LNCaP clone FGC (cell line): Measurements from ENCODE around the gene ABCA7.

Experiments used
- DNase-seq: peaks from one replicate; pipeline ENCODE4 v3.0.0-alpha.2; 2011; ENCODE audit warnings: low read depth
- H3K4me3 ChIP-seq: 2 replicates; pipeline ENCODE4 v1.5.1; 2011; ENCODE audit warnings: mild to moderate bottlenecking, low read depth, low read length, control low read depth
- TF ChIP-seq, protein P1 (sequence below): IDR thresholded peaks from 2 replicates; pipeline ENCODE4 v1.5.1; 2012; ENCODE audit warnings: mild to moderate bottlenecking; ENCODE audit not compliant: control insufficient read depth, insufficient read depth; ENCODE audit errors: extremely low read depth

ABCA7 gene

DNA sequence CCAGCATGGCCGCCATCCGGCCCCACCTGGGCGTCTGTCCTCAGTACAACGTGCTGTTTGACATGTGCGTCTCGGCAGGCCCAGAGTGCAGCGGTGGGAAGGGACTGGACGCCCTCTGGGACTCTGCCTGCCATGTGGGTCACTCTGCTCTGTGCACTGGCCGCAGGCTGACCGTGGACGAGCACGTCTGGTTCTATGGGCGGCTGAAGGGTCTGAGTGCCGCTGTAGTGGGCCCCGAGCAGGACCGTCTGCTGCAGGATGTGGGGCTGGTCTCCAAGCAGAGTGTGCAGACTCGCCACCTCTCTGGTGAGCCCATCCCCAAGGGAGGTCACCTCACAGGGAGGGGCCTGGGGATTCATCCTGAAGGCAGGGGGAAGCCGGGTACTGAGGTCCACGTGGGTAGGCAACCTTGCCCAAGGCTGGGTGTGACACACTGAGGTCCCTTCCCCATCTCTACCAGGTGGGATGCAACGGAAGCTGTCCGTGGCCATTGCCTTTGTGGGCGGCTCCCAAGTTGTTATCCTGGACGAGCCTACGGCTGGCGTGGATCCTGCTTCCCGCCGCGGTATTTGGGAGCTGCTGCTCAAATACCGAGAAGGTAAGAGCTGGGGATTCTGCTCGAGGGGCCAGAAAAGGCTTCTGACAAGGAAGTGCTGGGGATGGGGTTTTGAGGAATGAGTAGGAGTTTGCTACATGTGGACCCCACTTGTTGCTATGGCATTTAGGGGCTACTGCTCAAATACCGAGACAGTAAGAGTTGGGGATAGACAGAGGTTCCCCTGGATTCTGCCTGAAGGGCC is 11.3 kb downstream of the ABCA7 start:
- H3K4me3 ChIP-seq: no peak overlapping the region
- TF ChIP-seq, protein P1, sequence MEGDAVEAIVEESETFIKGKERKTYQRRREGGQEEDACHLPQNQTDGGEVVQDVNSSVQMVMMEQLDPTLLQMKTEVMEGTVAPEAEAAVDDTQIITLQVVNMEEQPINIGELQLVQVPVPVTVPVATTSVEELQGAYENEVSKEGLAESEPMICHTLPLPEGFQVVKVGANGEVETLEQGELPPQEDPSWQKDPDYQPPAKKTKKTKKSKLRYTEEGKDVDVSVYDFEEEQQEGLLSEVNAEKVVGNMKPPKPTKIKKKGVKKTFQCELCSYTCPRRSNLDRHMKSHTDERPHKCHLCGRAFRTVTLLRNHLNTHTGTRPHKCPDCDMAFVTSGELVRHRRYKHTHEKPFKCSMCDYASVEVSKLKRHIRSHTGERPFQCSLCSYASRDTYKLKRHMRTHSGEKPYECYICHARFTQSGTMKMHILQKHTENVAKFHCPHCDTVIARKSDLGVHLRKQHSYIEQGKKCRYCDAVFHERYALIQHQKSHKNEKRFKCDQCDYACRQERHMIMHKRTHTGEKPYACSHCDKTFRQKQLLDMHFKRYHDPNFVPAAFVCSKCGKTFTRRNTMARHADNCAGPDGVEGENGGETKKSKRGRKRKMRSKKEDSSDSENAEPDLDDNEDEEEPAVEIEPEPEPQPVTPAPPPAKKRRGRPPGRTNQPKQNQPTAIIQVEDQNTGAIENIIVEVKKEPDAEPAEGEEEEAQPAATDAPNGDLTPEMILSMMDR: no peak
- no peak for DNase-seq

DNA sequence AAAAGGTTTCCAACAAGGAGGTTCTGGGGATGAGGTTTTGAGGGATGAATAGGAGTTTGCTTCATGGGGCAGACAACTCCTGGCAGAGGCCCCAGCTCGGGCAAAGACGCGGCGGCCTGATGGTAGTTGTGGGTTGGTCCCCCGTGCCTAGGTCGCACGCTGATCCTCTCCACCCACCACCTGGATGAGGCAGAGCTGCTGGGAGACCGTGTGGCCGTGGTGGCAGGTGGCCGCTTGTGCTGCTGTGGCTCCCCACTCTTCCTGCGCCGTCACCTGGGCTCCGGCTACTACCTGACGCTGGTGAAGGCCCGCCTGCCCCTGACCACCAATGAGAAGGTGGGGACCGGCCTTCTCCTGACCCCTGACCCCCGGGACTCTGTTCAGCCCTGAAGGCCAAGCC is 11.9 kb downstream of the ABCA7 start:
- TF ChIP-seq, protein P1: no peak
- no peak overlapping the region for H3K4me3 ChIP-seq
- DNase-seq: no peak

DNA sequence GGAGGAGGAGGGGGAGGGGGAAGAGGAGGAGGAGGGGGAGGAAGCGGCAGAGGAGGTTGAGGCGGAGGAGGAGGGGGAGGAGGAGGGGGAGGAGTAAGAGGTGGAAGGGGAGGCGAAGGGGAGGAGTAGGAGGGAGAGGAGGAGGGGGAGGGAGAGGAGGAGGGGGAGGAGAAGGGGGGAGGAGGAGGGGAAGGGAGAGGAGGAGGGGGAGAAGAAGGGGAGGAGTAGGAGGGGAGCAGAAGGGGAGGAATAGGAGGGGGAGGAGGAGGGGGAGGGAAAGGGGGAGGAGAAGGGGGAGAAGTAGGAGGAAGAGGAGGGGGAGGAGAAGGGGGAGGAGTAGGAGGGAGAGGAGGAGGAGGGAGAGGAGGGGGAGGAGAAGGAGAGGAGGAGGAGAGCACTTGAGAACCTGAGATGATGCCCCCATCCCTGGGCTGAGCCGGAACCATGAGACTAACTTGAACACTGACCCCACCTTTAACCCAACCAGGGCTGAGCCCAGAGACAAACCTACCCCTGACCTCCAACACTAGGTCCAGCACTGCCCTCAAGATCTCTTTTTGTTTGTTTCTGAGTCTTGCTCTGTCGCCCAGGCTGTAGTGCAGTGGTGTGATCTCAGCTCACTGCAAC is 12.6 kb downstream of the ABCA7 start:
- TF ChIP-seq, protein P1: no peak
- no peak overlapping the region for H3K4me3 ChIP-seq
- no peak for DNase-seq

DNA sequence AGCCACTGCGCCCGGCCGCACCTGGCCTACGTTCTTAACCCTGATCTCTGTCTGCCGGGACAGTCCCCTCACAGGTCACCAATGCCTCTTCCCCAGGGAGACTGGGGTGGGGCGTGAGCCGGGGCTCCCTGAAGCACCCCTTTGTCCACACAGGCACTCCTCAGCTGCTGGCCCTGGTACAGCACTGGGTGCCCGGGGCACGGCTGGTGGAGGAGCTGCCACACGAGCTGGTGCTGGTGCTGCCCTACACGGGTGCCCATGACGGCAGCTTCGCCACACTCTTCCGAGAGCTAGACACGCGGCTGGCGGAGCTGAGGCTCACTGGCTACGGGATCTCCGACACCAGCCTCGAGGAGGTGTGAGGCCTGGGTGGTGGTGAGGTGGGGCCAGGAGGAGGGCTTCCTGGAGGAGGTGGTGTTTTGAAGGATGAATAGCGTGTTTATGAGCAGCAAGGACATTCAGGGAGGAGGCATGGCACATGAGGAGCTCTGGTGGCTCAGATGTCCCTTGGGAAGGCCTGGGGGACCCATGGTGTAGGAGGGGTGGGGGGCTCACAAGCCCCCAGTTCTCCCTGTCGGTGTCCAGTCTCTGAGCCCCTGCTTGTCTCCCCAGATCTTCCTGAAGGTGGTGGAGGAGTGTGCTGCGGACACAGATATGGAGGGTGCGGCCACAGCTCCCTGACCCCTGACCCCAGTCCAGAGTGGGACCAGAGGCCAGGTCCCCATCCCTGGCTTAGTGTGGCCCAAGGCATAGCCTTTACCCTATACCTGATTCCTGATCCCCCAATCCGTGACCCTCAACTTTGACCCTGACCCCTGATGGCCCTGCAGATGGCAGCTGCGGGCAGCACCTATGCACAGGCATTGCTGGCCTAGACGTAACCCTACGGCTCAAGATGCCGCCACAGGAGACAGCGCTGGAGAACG is 13.5 kb downstream of the ABCA7 start:
- no peak overlapping the region for H3K4me3 ChIP-seq
- DNase-seq: no peak
- TF ChIP-seq, protein P1: no peak

DNA sequence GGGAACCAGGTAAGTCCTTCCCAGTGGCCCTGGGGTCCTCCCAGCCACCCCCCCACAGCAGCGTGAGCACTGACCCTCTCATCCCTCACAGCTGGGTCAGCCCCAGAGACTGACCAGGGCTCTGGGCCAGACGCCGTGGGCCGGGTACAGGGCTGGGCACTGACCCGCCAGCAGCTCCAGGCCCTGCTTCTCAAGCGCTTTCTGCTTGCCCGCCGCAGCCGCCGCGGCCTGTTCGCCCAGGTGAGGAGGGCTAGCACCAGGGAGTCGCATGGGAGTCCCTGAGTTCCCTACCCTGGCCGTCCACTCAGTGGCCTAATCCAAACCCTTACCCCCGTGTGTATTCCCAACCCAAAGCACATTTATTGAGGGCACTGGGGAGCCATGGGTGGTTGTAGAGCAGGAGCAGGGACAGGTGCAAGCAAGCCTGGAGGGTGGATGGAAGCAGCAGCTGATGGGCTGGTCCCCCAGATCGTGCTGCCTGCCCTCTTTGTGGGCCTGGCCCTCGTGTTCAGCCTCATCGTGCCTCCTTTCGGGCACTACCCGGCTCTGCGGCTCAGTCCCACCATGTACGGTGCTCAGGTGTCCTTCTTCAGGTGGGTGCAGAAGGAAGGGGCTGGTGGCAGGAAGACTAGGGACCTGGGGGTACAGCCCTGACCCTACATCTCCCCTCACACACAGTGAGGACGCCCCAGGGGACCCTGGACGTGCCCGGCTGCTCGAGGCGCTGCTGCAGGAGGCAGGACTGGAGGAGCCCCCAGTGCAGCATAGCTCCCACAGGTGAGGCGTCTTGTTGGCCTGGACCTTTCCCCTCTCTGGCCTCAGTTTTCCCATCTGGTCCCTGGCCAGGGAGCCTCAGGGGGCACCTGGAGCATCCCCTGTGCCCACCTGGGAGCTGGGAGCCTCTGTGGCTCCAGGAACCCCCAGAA is 14.5 kb downstream of the ABCA7 start:
- H3K4me3 ChIP-seq: no peak overlapping the region
- DNase-seq: no peak
- TF ChIP-seq, protein P1: no peak

DNA sequence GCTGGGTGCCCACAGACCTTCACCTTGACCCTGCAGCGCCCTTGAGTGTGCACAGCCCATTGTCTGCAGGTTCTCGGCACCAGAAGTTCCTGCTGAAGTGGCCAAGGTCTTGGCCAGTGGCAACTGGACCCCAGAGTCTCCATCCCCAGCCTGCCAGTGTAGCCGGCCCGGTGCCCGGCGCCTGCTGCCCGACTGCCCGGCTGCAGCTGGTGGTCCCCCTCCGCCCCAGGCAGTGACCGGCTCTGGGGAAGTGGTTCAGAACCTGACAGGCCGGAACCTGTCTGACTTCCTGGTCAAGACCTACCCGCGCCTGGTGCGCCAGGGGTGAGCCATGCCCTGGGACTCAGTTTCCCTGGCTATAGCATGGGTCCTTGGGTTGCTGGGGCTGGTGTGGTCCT is 15.1 kb downstream of the ABCA7 start:
- H3K4me3 ChIP-seq: no peak overlapping the region
- TF ChIP-seq, protein P1: no peak
- no peak for DNase-seq
